ENCODE results near the gene CNTNAP2. TPM values are rescaled to one million over a fixed set of nuclear protein-coding genes. Genes with fewer than 3 reads are reported as not detected.

CNTNAP2 gene
- total and polyA plus RNA-seq, 2 of the 8 experiments (the other 6 are each of a cell fraction or from before 2014, with no cell fraction given), result 27.9 to 71.0 TPM

- TF ChIP-seq CHD7 (IDR thresholded peaks at IDR 0.05; ENCODE audit: insufficient replicate concordance, low read length), result no peak
- TF ChIP-seq CEBPB (IDR thresholded peaks at IDR 0.05; ENCODE audit: low read depth, low read length), result no peak
- TF ChIP-seq USF2 (IDR thresholded peaks at IDR 0.05; ENCODE audit: low read length), result no peak
- TF ChIP-seq KDM5A (IDR thresholded peaks at IDR 0.05; ENCODE audit: low read length), result no peak
- TF ChIP-seq CHD2 (IDR thresholded peaks at IDR 0.05; ENCODE audit: low read length), result no peak
- no peak for TF ChIP-seq TEAD4 (IDR thresholded peaks at IDR 0.05; ENCODE audit: low read depth, low read length)
- no peak for TF ChIP-seq JUND (IDR thresholded peaks at IDR 0.05; ENCODE audit: low read length)
- no peak for TF ChIP-seq CREB1 (IDR thresholded peaks at IDR 0.05)
- no peak for TF ChIP-seq BRCA1 (IDR thresholded peaks at IDR 0.05; ENCODE audit: low read depth, low read length)
- no peak for TF ChIP-seq POLR2A (IDR thresholded peaks at IDR 0.05; ENCODE audit: control extremely low read depth in 1 of 2, low read depth in 2 of 2, low read length in 2 of 2)
Observed at GRCh38 chr7:148050492-148051158, 1934.0 kb downstream of the CNTNAP2 start (continued).
